Measurements from ENCODE around the gene SERBP1.

The SERBP1 gene

DNA sequence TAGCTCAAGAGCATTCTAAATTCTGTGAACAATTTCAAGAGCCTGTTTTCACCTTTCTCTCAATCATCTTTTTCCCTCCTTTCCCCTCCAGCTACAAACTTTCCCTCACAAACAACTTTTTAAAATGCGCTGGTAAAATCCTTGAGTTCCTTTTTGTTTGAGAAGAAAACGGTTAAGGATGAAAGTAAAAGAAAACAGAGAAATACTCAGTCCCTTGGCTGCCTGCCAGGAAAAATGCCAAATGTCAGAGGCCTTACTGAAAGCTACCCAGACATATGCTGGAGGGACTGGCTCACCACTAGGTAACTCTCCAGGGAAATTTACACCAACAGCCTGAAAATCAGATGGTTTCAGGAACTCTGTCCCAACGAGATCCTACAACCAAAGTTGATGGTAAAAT, 11.0 kb upstream of the SERBP1 start:
- TF ChIP-seq ZC3H10 (CRISPR knock-in tag; IDR thresholded peaks at IDR 0.05) (no peak), ZFP30 (CRISPR knock-in tag; IDR thresholded peaks at IDR 0.05) (no peak), OSR1 (CRISPR knock-in tag; IDR thresholded peaks at IDR 0.05) (no peak), POU6F1 (CRISPR knock-in tag; IDR thresholded peaks at IDR 0.05; ENCODE audit: borderline replicate concordance, low read depth) (no peak), SNAI2 (CRISPR knock-in tag; IDR thresholded peaks at IDR 0.05) (no peak), CSDC2 (CRISPR knock-in tag; IDR thresholded peaks at IDR 0.05) (no peak), ARNTL (CRISPR knock-in tag; IDR thresholded peaks at IDR 0.05; ENCODE audit: borderline replicate concordance, low read depth) (no peak), RARB (CRISPR knock-in tag; IDR thresholded peaks at IDR 0.05) (no peak), PPARA (CRISPR knock-in tag; IDR thresholded peaks at IDR 0.05; ENCODE audit: borderline replicate concordance) (no peak), TSHZ2 (CRISPR knock-in tag; IDR thresholded peaks at IDR 0.05) (no peak)
- peak; percentile 78 for ATAC-seq

DNA sequence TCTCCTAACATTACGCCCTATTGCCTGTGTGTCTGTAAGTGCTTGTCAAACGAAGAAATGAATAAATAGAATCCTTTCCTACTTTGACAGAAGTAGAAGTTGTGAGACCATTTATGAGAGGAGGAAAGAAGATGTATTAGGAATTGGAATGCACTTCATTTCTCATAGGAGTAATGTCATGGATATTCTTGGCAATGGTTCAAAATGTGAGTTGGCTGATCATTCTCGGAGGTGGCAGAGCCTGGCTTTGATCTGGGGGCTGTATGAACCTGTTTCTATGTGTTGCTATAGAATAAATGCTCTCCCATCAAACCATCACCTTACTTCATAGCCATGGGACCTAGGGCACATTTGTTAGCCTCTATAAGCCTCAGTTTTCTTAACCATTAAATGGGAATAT, 10.1 kb upstream of the SERBP1 start:
- peak; percentile 43 for ATAC-seq
- TF ChIP-seq ZFP3 (CRISPR knock-in tag; IDR thresholded peaks at IDR 0.05) (no peak), ZC3H10 (CRISPR knock-in tag; IDR thresholded peaks at IDR 0.05) (no peak), PATZ1 (CRISPR knock-in tag; IDR thresholded peaks at IDR 0.05; ENCODE audit: borderline replicate concordance) (no peak), ISL1 (CRISPR knock-in tag; IDR thresholded peaks at IDR 0.05) (no peak), CSRNP3 (CRISPR knock-in tag; IDR thresholded peaks at IDR 0.05) (no peak), ARNTL (CRISPR knock-in tag; IDR thresholded peaks at IDR 0.05; ENCODE audit: borderline replicate concordance, low read depth) (no peak), ESRRG (CRISPR knock-in tag; IDR thresholded peaks at IDR 0.05) (no peak), CSDC2 (CRISPR knock-in tag; IDR thresholded peaks at IDR 0.05) (no peak), SNAI2 (CRISPR knock-in tag; IDR thresholded peaks at IDR 0.05) (no peak), BACH2 (CRISPR knock-in tag; IDR thresholded peaks at IDR 0.05; ENCODE audit: borderline replicate concordance) (no peak), TSHZ2 (CRISPR knock-in tag; IDR thresholded peaks at IDR 0.05) (no peak), PPARA (CRISPR knock-in tag; IDR thresholded peaks at IDR 0.05; ENCODE audit: borderline replicate concordance) (no peak), ZNF70 (CRISPR knock-in tag; IDR thresholded peaks at IDR 0.05) (no peak), POU6F1 (CRISPR knock-in tag; IDR thresholded peaks at IDR 0.05; ENCODE audit: borderline replicate concordance, low read depth) (no peak), ZNF8 (CRISPR knock-in tag; IDR thresholded peaks at IDR 0.05) (no peak), TOX (CRISPR knock-in tag; IDR thresholded peaks at IDR 0.05; ENCODE audit: borderline replicate concordance) (no peak)
